Astrocyte (in vitro differentiated cells and primary cell): ENCODE results near the gene TH. TPM values are rescaled to one million over a fixed set of nuclear protein-coding genes. Genes with fewer than 3 reads are reported as not detected.

Source experiments
- DNase-seq: peaks from one replicate; pipeline ENCODE4 v3.0.0-alpha.2; 2010; ENCODE audit warnings: low read depth
- FAIRE-seq: peaks from 2 replicates; lab custom pipeline; 2011; peaks lifted over from hg19 to GRCh38; lab: Jason Lieb, UNC
- H2AFZ ChIP-seq: 2 replicates; pipeline ENCODE4 v1.6.0; 2012; ENCODE audit warnings: low read depth, low read length, inconsistent platforms
- H3K27ac ChIP-seq: 2 replicates; pipeline ENCODE4 v1.5.1; 2011; ENCODE audit warnings: low read depth, low read length, inconsistent platforms
- H3K27me3 ChIP-seq: 2 replicates; pipeline ENCODE4 v1.6.0; 2011; ENCODE audit warnings: low read length, inconsistent platforms; ENCODE audit not compliant: insufficient read depth
- H3K36me3 ChIP-seq: 2 replicates; pipeline ENCODE4 v1.5.1; 2011; ENCODE audit warnings: low read length, inconsistent platforms; ENCODE audit not compliant: insufficient read depth
- H3K4me1 ChIP-seq: 2 replicates; pipeline ENCODE4 v1.5.1; 2011; ENCODE audit warnings: low read length, inconsistent platforms; ENCODE audit not compliant: insufficient read depth
- H3K4me2 ChIP-seq: 2 replicates; pipeline ENCODE4 v1.6.0; 2012; ENCODE audit warnings: low read length, inconsistent platforms
- H3K4me3 ChIP-seq: 2 replicates; pipeline ENCODE4 v1.5.1; 2011; ENCODE audit warnings: low read depth, mild to moderate bottlenecking, low read length, inconsistent platforms; ENCODE audit not compliant: insufficient read depth
- H3K79me2 ChIP-seq: 2 replicates; pipeline ENCODE4 v1.6.0; 2012; ENCODE audit warnings: mild to moderate bottlenecking, low read length, inconsistent platforms; ENCODE audit not compliant: insufficient read depth
- H3K9ac ChIP-seq: 2 replicates; pipeline ENCODE4 v1.6.0; 2012; ENCODE audit warnings: mild to moderate bottlenecking, low read length, inconsistent platforms
- H3K9me3 ChIP-seq: 2 replicates; pipeline ENCODE4 v1.5.1; 2012; ENCODE audit warnings: low read depth, mild to moderate bottlenecking, low read length, inconsistent platforms; ENCODE audit not compliant: insufficient read depth
- H4K20me1 ChIP-seq: 2 replicates; pipeline ENCODE4 v1.6.0; 2012; ENCODE audit warnings: low read length, inconsistent platforms; ENCODE audit not compliant: insufficient read depth
- H3K27ac Mint-ChIP-seq: one replicate; pipeline ENCODE4 v1.8.0; 2021; ENCODE audit warnings: mild to moderate bottlenecking, mixed read lengths; ENCODE audit not compliant: unreplicated experiment
- H3K27me3 Mint-ChIP-seq: one replicate; pipeline ENCODE4 v1.8.0; 2021; ENCODE audit warnings: low read depth, mixed read lengths; ENCODE audit not compliant: unreplicated experiment
- H3K36me3 Mint-ChIP-seq: one replicate; pipeline ENCODE4 v1.8.0; 2021; ENCODE audit warnings: low read depth, mixed read lengths; ENCODE audit not compliant: unreplicated experiment
- H3K4me1 Mint-ChIP-seq: one replicate; pipeline ENCODE4 v1.8.0; 2021; ENCODE audit warnings: low read depth, mixed read lengths; ENCODE audit not compliant: unreplicated experiment
- H3K4me3 Mint-ChIP-seq: one replicate; pipeline ENCODE4 v1.8.0; 2021; ENCODE audit warnings: mild to moderate bottlenecking, moderate library complexity, mixed read lengths; ENCODE audit not compliant: unreplicated experiment
- H3K9me3 Mint-ChIP-seq: one replicate; pipeline ENCODE4 v1.8.0; 2021; ENCODE audit warnings: mild to moderate bottlenecking, mixed read lengths; ENCODE audit not compliant: unreplicated experiment
- EZH2 ChIP-seq: IDR thresholded peaks from 2 replicates; pipeline ENCODE4 v1.6.1; 2012; ENCODE audit warnings: mild to moderate bottlenecking, low read length, inconsistent platforms; ENCODE audit not compliant: insufficient read depth
- total RNA-seq: library from RNA; stranded (reverse); gene quantifications from 2 replicates; pipeline ENCODE4 v1.2.1, GENCODE V29; 2021
- TF ChIP-seq, protein P1 (sequence below): IDR thresholded peaks from 2 replicates; pipeline ENCODE4 v1.5.1; 2011; ENCODE audit warnings: low read depth, mild to moderate bottlenecking, inconsistent platforms, low read length, moderate library complexity; ENCODE audit not compliant: insufficient read depth

The TH gene
- total RNA-seq, 1 donor from 2014 or later = not detected

DNA sequence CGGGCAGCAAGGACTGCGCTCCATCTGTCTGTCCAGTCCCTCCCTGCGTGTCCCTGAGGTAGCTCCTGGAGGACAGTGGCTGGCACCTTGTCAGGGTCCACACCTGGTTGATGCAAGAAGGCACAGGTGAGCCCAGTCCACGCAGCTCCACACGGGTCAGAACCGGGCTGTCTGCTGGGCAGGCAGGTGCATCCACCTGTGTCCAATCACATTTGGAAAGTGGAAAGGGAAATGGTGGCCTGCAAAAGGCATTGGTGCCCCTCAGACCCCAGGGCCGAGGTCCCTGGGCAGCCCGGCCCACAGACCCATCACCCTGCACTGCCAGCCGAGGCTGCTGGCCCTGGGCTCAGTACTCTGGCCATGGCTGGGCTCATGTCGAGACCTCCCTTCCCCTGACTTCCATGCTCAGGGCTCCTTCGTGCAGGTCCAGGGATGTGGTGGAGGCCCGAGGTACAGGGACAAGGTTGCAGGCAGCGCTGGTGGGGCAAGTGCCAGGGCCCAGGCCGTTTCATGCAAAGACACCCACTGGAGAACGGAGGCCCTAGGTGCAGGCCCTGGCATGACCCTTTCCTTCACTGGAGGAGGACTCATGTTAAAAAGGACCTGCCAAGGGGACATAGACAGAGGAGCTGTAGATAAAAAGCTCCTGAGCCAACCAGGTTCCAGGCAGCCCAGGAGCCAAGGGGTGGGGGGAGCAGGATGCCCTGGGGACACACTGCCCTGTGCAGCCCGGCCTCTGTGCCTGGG, 38.9 kb upstream of the TH start:
- Mint-ChIP-seq H3K36me3 (no peaks in the 10 kb centered on the region), H3K27ac (no peak overlapping the region), H3K9me3 (no peaks in the 10 kb centered on the region), H3K4me3 (no peak overlapping the region), H3K4me1 (peaks cover 2% of the 10 kb centered on the region), H3K27me3 (peaks cover 48% of the 10 kb centered on the region)
- Histone ChIP-seq H3K27me3 (peaks cover 13% of the 10 kb centered on the region), H3K79me2 (no peaks in the 10 kb centered on the region), H3K9me3 (no peaks in the 10 kb centered on the region), H3K36me3 (no peaks in the 10 kb centered on the region), H3K4me1 (no peaks in the 10 kb centered on the region), H3K4me3 (no peak overlapping the region), H3K4me2 (no peak overlapping the region), H2AFZ (no peak overlapping the region), H3K9ac (no peak overlapping the region), H3K27ac (no peak overlapping the region), H4K20me1 (no peaks in the 10 kb centered on the region)
- FAIRE-seq (no peak), DNase-seq (no peak)
- TF ChIP-seq, protein P1, sequence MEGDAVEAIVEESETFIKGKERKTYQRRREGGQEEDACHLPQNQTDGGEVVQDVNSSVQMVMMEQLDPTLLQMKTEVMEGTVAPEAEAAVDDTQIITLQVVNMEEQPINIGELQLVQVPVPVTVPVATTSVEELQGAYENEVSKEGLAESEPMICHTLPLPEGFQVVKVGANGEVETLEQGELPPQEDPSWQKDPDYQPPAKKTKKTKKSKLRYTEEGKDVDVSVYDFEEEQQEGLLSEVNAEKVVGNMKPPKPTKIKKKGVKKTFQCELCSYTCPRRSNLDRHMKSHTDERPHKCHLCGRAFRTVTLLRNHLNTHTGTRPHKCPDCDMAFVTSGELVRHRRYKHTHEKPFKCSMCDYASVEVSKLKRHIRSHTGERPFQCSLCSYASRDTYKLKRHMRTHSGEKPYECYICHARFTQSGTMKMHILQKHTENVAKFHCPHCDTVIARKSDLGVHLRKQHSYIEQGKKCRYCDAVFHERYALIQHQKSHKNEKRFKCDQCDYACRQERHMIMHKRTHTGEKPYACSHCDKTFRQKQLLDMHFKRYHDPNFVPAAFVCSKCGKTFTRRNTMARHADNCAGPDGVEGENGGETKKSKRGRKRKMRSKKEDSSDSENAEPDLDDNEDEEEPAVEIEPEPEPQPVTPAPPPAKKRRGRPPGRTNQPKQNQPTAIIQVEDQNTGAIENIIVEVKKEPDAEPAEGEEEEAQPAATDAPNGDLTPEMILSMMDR = no peak
- TF ChIP-seq EZH2 = no peak

DNA sequence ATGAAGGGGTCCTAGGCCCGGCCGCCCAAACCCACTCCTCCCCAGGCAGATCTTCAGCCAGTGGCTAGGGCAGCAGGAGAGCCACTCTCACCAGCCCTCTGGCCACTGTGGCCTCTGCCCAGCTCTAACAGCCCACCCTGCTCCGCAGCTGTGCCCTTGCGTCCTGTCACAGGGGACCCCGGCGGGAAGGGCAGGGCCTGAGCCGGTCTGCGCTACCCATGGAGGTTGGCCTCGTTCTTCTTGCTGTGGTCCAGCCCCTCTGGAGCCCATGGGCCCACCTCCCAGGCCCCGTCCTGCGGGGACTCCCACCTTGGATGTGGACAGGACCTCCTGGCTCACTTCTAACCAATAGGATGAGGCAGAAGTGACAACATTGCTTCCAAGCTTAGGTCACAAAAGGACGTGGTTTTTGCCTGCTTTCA, 38.3 kb upstream of the TH start:
- H3K36me3 Mint-ChIP-seq = no peaks in the 10 kb centered on the region
- no peaks in the 10 kb centered on the region for H3K9me3 Mint-ChIP-seq
- H3K4me3 Mint-ChIP-seq = no peak overlapping the region
- Histone ChIP-seq H3K9ac (no peak overlapping the region), H3K4me3 (no peak overlapping the region), H2AFZ (no peak overlapping the region), H3K4me1 (no peaks in the 10 kb centered on the region), H3K27me3 (peaks cover 13% of the 10 kb centered on the region), H3K4me2 (no peak overlapping the region), H3K36me3 (no peaks in the 10 kb centered on the region), H3K27ac (no peak overlapping the region), H4K20me1 (no peaks in the 10 kb centered on the region), H3K9me3 (no peaks in the 10 kb centered on the region), H3K79me2 (no peaks in the 10 kb centered on the region)
- H3K27me3 Mint-ChIP-seq = peaks cover 48% of the 10 kb centered on the region
- FAIRE-seq = no peak
- H3K4me1 Mint-ChIP-seq = peaks cover 2% of the 10 kb centered on the region
- TF ChIP-seq, protein P1 = no peak
- no peak for TF ChIP-seq EZH2
- H3K27ac Mint-ChIP-seq = no peak overlapping the region
- DNase-seq = no peak

DNA sequence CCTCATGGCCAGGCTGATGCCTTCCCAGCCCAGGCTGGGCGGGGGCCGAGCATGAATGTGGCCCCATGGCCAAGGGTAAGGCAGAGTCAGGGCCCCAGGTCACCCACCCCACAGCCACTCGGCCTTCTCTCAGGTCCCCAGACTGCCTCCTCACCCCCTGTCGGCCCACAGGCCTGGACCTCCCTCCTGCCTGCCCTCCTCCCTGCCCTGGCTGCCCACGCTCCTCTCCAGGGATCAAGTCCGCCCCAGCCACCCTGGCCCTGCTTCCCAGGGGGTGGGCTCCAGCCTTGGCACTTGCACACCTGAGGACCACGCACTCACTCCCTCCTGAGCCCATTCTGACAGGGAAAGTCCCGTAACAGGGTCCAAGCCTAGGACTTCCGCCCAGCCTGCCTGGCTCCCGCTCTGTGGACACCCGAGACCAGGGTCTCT, 37.8 kb upstream of the TH start:
- no peaks in the 10 kb centered on the region for H3K36me3 ChIP-seq
- peaks cover 44% of the 10 kb centered on the region for H3K27me3 Mint-ChIP-seq
- H3K4me1 Mint-ChIP-seq = peaks cover 2% of the 10 kb centered on the region
- H3K4me2 ChIP-seq = no peak overlapping the region
- H3K36me3 Mint-ChIP-seq = no peaks in the 10 kb centered on the region
- TF ChIP-seq EZH2 = no peak
- TF ChIP-seq, protein P1 = no peak
- FAIRE-seq (no peak), DNase-seq (no peak)
- H3K9me3 Mint-ChIP-seq = no peaks in the 10 kb centered on the region
- H3K4me3 Mint-ChIP-seq = no peak overlapping the region
- no peaks in the 10 kb centered on the region for H4K20me1 ChIP-seq
- H3K4me1 ChIP-seq = no peaks in the 10 kb centered on the region
- H3K4me3 ChIP-seq = no peak overlapping the region
- H3K9ac ChIP-seq = no peak overlapping the region
- H3K79me2 ChIP-seq = no peaks in the 10 kb centered on the region
- no peaks in the 10 kb centered on the region for H3K9me3 ChIP-seq
- H3K27me3 ChIP-seq = peaks cover 13% of the 10 kb centered on the region
- no peak overlapping the region for H3K27ac ChIP-seq
- H3K27ac Mint-ChIP-seq = no peak overlapping the region
- H2AFZ ChIP-seq = no peak overlapping the region
